ENCODE results near the gene PSMB10.
"Not testable (repeated sequence)": the region's sequence is repeated elsewhere in the genome, so short reads cannot be mapped to it uniquely, and the experiment has no call there.

Gene PSMB10

GRCh38 chr16:67942200-67942509 lies 5.5 kb upstream of the PSMB10 start:
- peak; percentile 43 for DNase-seq (ENCODE audit: low spot score)

- DNase-seq (ENCODE audit: low spot score) = no peak
These were observed 5.0 kb upstream of the PSMB10 start for GRCh38 chr16:67941469-67942199.

GRCh38 chr16:67940446-67941089 lies 3.9 kb upstream of the PSMB10 start:
- no peak for DNase-seq (ENCODE audit: low spot score)

GRCh38 chr16:67939507-67940445 lies 3.1 kb upstream of the PSMB10 start:
- DNase-seq (ENCODE audit: low spot score) = no peak

- DNase-seq (ENCODE audit: low spot score) = not testable (repeated sequence)
These were observed 1.1 kb upstream of the PSMB10 start for GRCh38 chr16:67937713-67938112.

- DNase-seq (ENCODE audit: low spot score) = no peak
These were observed 393 bp upstream of the PSMB10 start for GRCh38 chr16:67936880-67937605.

- DNase-seq (ENCODE audit: low spot score) = peak; percentile 98
These were observed 1.1 kb downstream of the PSMB10 start for GRCh38 chr16:67935402-67936123.

GRCh38 chr16:67935101-67935401 lies 1.6 kb downstream of the PSMB10 start:
- DNase-seq (ENCODE audit: low spot score) = no peak

GRCh38 chr16:67934306-67935100 lies 2.1 kb downstream of the PSMB10 start:
- no peak for DNase-seq (ENCODE audit: low spot score)

- DNase-seq (ENCODE audit: low spot score) = no peak
These were observed 2.8 kb downstream of the PSMB10 start for GRCh38 chr16:67933805-67934204.

- DNase-seq (ENCODE audit: low spot score) = no peak
These were observed 4.2 kb downstream of the PSMB10 start for GRCh38 chr16:67932462-67932840.

- no peak for DNase-seq (ENCODE audit: low spot score)
These were observed 4.8 kb downstream of the PSMB10 start, which contains the start of gene CTRL for GRCh38 chr16:67931712-67932461. Gene CTRL, minus strand, starts transcription at chr16:67931862. Its CDS starts 10 bp downstream, at chr16:67931852.

GRCh38 chr16:67930678-67931211 lies 5.9 kb downstream of the PSMB10 start:
- no peak for DNase-seq (ENCODE audit: low spot score)

GRCh38 chr16:67930191-67930590 lies 6.5 kb downstream of the PSMB10 start:
- no peak for DNase-seq (ENCODE audit: low spot score)

- DNase-seq (ENCODE audit: low spot score) = peak; percentile 73
These were observed 7.9 kb downstream of the PSMB10 start for GRCh38 chr16:67928561-67929364.

- no peak for DNase-seq (ENCODE audit: low spot score)
These were observed 8.5 kb downstream of the PSMB10 start for GRCh38 chr16:67928147-67928546.

- DNase-seq (ENCODE audit: low spot score) = no peak
These were observed 9.3 kb downstream of the PSMB10 start for GRCh38 chr16:67927131-67927941.

GRCh38 chr16:67926181-67926750 lies 10.4 kb downstream of the PSMB10 start:
- DNase-seq (ENCODE audit: low spot score) = no peak

Data from kidney tubule cell (primary cell).